ENCODE data around the gene HSD3B7.

The HSD3B7 gene

DNA sequence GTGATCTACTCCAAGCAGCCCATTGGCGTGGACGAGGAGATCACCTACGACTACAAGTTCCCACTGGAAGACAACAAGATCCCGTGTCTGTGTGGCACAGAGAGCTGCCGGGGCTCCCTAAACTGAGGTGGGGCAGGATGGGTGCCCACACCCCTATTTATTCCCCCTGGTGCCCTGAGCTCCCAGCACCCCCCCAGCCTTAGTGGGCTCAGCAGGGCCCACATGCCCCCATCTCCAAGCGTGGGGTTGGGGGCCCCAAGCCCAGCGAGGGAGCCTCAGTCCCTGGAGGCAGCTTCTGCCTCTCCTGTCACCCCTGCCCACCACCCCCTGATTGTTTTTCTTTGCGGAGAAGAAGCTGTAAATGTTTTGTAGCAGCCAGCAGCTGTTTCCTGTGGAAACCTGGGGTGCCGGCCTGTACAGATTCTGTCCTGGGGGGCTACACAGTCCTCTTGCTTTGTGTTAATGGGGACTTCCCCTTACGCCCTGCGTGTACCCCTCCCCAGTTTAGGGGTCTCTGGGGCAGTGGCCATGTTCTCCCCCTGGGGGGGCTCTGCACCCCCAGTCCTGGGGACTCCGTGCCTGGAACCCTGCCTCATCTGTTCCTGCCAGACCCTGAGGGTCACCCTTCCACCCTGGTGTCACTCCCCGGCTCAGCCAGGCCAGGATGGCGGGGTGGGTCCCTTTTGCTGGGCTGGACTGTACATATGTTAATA lies 953 bp upstream of the HSD3B7 start:
- Histone ChIP-seq H3K27ac (ENCODE audit: low read length) (no peak overlapping the region), H3K36me3 (replicated peaks; ENCODE audit: insufficient read depth, low read length) (no peaks in the 10 kb centered on the region), H3K9ac (ENCODE audit: low read length) (no peak overlapping the region)

DNA sequence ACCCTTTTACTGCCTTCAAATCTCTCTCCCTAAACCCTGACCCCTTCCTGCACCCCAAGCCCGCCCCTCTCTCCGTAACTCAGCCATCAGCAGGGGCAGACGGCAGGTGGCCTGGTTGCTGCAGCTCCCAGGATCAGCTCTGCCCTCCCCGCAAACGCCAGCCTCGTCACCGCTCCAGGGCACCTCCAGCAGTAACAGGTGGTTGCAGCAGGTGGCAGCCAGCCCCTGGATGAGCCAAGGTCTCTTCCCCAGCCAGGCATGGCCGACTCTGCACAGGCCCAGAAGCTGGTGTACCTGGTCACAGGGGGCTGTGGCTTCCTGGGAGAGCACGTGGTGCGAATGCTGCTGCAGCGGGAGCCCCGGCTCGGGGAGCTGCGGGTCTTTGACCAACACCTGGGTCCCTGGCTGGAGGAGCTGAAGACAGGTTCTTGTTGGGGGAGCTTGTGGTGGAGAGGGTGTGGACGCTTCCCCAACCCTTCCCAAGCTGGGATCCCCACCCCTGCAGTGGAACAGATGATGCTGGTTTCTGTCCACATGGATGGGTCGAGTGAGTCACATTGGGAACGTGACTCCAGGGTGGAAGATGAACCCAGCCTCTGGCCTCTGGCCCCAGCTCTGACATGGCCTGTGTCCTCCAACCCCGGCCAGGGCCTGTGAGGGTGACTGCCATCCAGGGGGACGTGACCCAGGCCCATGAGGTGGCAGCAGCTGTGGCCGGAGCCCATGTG lies 558 bp downstream of the HSD3B7 start:
- H3K9ac ChIP-seq (ENCODE audit: low read length): no peak overlapping the region
- no peaks in the 10 kb centered on the region for H3K9me2 ChIP-seq (replicated peaks; ENCODE audit: insufficient read depth, low read length)
- no peak overlapping the region for H3K4me2 ChIP-seq (ENCODE audit: low read depth, low read length)
- no peak for TF ChIP-seq EZH2phosphoT487 (IDR thresholded peaks at IDR 0.05; ENCODE audit: low read length)
- no peak for TF ChIP-seq EZH2 (optimal IDR thresholded peaks at IDR 0.05; ENCODE audit: low read depth, low read length)
- TF ChIP-seq, protein P1, sequence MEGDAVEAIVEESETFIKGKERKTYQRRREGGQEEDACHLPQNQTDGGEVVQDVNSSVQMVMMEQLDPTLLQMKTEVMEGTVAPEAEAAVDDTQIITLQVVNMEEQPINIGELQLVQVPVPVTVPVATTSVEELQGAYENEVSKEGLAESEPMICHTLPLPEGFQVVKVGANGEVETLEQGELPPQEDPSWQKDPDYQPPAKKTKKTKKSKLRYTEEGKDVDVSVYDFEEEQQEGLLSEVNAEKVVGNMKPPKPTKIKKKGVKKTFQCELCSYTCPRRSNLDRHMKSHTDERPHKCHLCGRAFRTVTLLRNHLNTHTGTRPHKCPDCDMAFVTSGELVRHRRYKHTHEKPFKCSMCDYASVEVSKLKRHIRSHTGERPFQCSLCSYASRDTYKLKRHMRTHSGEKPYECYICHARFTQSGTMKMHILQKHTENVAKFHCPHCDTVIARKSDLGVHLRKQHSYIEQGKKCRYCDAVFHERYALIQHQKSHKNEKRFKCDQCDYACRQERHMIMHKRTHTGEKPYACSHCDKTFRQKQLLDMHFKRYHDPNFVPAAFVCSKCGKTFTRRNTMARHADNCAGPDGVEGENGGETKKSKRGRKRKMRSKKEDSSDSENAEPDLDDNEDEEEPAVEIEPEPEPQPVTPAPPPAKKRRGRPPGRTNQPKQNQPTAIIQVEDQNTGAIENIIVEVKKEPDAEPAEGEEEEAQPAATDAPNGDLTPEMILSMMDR (IDR thresholded peaks at IDR 0.05; ENCODE audit: low read length): no peak
- H3F3A ChIP-seq (ENCODE audit: insufficient read depth, low read length): no peaks in the 10 kb centered on the region
- H4K20me1 ChIP-seq (ENCODE audit: insufficient read depth, low read length): no peaks in the 10 kb centered on the region
- H3K79me2 ChIP-seq (ENCODE audit: low read length): no peaks in the 10 kb centered on the region
- H3K9me3 ChIP-seq (replicated peaks; ENCODE audit: insufficient read depth, low read length): no peaks in the 10 kb centered on the region
- H3K27me3 ChIP-seq (replicated peaks; ENCODE audit: insufficient read depth, low read length): no peaks in the 10 kb centered on the region
- no peak for DNase-seq
- no peak overlapping the region for H3K4me3 ChIP-seq (ENCODE audit: low read length)
- H3K36me3 ChIP-seq (replicated peaks; ENCODE audit: insufficient read depth, low read length): no peaks in the 10 kb centered on the region
- no peaks in the 10 kb centered on the region for H3K4me1 ChIP-seq (ENCODE audit: low read length)
- H3K27ac ChIP-seq (ENCODE audit: low read length): no peak overlapping the region
- H2AFZ ChIP-seq (ENCODE audit: low read length): no peak overlapping the region

More for the DNA sequence above, 953 bp upstream of the HSD3B7 start:
- no peak for TF ChIP-seq EZH2 (optimal IDR thresholded peaks at IDR 0.05; ENCODE audit: low read depth, low read length)
- no peak for TF ChIP-seq EZH2phosphoT487 (IDR thresholded peaks at IDR 0.05; ENCODE audit: low read length)
- Histone ChIP-seq H3K4me2 (ENCODE audit: low read depth, low read length) (no peak overlapping the region), H4K20me1 (ENCODE audit: insufficient read depth, low read length) (no peaks in the 10 kb centered on the region), H3K9me3 (replicated peaks; ENCODE audit: insufficient read depth, low read length) (no peaks in the 10 kb centered on the region), H3K9me2 (replicated peaks; ENCODE audit: insufficient read depth, low read length) (no peaks in the 10 kb centered on the region), H3K4me1 (ENCODE audit: low read length) (no peaks in the 10 kb centered on the region), H3F3A (ENCODE audit: insufficient read depth, low read length) (no peaks in the 10 kb centered on the region), H3K79me2 (ENCODE audit: low read length) (no peaks in the 10 kb centered on the region), H3K27me3 (replicated peaks; ENCODE audit: insufficient read depth, low read length) (no peaks in the 10 kb centered on the region), H2AFZ (ENCODE audit: low read length) (no peak overlapping the region), H3K4me3 (ENCODE audit: low read length) (no peak overlapping the region)
- DNase-seq: no peak

DNA sequence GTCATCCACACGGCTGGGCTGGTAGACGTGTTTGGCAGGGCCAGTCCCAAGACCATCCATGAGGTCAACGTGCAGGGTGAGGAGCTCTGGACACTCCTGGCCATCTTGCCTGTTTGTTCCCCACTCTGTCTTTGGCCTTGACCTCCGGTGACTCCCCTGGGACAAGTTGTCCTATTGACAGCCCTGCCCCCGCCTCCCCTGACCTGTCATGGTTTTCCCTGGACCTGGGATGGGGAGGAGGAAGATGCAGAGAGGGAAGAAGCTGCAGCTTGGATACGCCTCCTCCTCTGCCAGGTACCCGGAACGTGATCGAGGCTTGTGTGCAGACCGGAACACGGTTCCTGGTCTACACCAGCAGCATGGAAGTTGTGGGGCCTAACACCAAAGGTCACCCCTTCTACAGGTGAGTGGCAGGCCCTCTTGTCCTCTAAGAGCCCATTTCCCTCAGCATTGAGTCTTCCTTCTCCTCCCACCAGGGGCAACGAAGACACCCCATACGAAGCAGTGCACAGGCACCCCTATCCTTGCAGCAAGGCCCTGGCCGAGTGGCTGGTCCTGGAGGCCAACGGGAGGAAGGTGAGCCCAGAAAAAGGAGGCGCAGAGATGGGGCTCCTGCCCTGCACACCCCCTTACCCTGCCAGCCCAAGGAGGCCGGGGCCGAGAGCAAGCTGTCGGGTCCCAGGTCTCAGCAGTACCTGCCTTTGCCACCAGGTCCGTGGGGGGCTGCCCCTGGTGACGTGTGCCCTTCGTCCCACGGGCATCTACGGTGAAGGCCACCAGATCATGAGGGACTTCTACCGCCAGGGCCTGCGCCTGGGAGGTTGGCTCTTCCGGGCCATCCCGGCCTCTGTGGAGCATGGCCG lies 1.4 kb downstream of the HSD3B7 start:
- DNase-seq: no peak
- H3K4me3 ChIP-seq (ENCODE audit: low read length): no peak overlapping the region
- no peaks in the 10 kb centered on the region for H3K79me2 ChIP-seq (ENCODE audit: low read length)
- no peaks in the 10 kb centered on the region for H3K9me3 ChIP-seq (replicated peaks; ENCODE audit: insufficient read depth, low read length)
- H3K27ac ChIP-seq (ENCODE audit: low read length): no peak overlapping the region
- H4K20me1 ChIP-seq (ENCODE audit: insufficient read depth, low read length): no peaks in the 10 kb centered on the region
- no peaks in the 10 kb centered on the region for H3K27me3 ChIP-seq (replicated peaks; ENCODE audit: insufficient read depth, low read length)
- no peak overlapping the region for H3K9ac ChIP-seq (ENCODE audit: low read length)
- H3K4me1 ChIP-seq (ENCODE audit: low read length): no peaks in the 10 kb centered on the region
- H3K4me2 ChIP-seq (ENCODE audit: low read depth, low read length): no peak overlapping the region
- no peak overlapping the region for H2AFZ ChIP-seq (ENCODE audit: low read length)
- no peaks in the 10 kb centered on the region for H3K9me2 ChIP-seq (replicated peaks; ENCODE audit: insufficient read depth, low read length)
- H3F3A ChIP-seq (ENCODE audit: insufficient read depth, low read length): no peaks in the 10 kb centered on the region
- no peaks in the 10 kb centered on the region for H3K36me3 ChIP-seq (replicated peaks; ENCODE audit: insufficient read depth, low read length)
- TF ChIP-seq EZH2phosphoT487 (IDR thresholded peaks at IDR 0.05; ENCODE audit: low read length) (no peak), EZH2 (optimal IDR thresholded peaks at IDR 0.05; ENCODE audit: low read depth, low read length) (no peak)
- TF ChIP-seq, protein P1 (IDR thresholded peaks at IDR 0.05; ENCODE audit: low read length): no peak

All from MM.1S (cell line).